B cell (primary cell): ENCODE results near the gene CDH12. TPM values are rescaled to one million over a fixed set of nuclear protein-coding genes. Genes with fewer than 3 reads are reported as not detected.

Source experiments
- ATAC-seq: fragments of 200-7000 bp; cut with Tn5 transposase; one replicate; pipeline ENCODE4 v1.10.0; 2021; ENCODE audit warnings: low read depth, mild to moderate bottlenecking, moderate number of reproducible peaks, moderate library complexity
- CTCF ChIA-PET: fragments of 350-600 bp; sonication (Branson Sonifier 250); formaldehyde crosslinking; loops from one replicate; lab custom pipeline; 2021; ENCODE audit warnings: antibody characterized with exemption, inconsistent platforms; lab: Charles Lee
- POLR2A ChIA-PET: fragments of 350-600 bp; sonication (Branson Sonifier 250); formaldehyde crosslinking; loops from one replicate; lab custom pipeline; 2021; ENCODE audit warnings: antibody characterized with exemption; lab: Charles Lee
- DNase-seq: peaks from one replicate; pipeline ENCODE4 v3.0.0; 2013
- H2AFZ ChIP-seq: 2 replicates; pipeline ENCODE4 v1.6.1; 2012; ENCODE audit warnings: mild to moderate bottlenecking, low read depth, low read length; ENCODE audit not compliant: insufficient read depth, poor library complexity, severe bottlenecking
- H3K27ac ChIP-seq, 2 donors: 1 replicate in 1 of 2; 2 replicates in 1 of 2; pipeline ENCODE4 v1.5.1; 2012 to 2013; ENCODE audit warnings: low read length in 2 of 2, mild to moderate bottlenecking in 2 of 2, moderate library complexity in 1 of 2
- H3K27me3 ChIP-seq, 4 experiments: fragments of 200-600 bp in 1 of 4; sonication (generic) in 1 of 4; replicated peaks in 1 of 4; 1 replicate in 2 of 4; 2 replicates in 2 of 4; pipeline versions ENCODE4 v1.6.1 to v1.7.0; 2013 to 2016; ENCODE audit warnings: low read length in 3 of 4, mild to moderate bottlenecking in 2 of 4, mixed read lengths in 1 of 4, moderate library complexity in 1 of 4; ENCODE audit not compliant: insufficient read depth in 4 of 4, control insufficient read depth in 3 of 4; ENCODE audit errors: control extremely low read depth in 1 of 4
- H3K36me3 ChIP-seq, 2 experiments: replicated peaks in 1 of 2; 1 replicate in 1 of 2; 2 replicates in 1 of 2; pipeline versions ENCODE4 v1.6.1 to v1.7.1; 2013; ENCODE audit warnings: low read length in 1 of 2; ENCODE audit not compliant: insufficient read depth in 2 of 2, control insufficient read depth in 1 of 2; ENCODE audit errors: control extremely low read depth in 1 of 2, extremely low read depth in 1 of 2
- H3K4me1 ChIP-seq, 2 donors: fragments of 200-600 bp in 1 of 2; sonication (generic) in 1 of 2; 1 replicate in 1 of 2; 2 replicates in 1 of 2; pipeline versions ENCODE4 v1.5.1 to v1.6.1; 2013 to 2017; ENCODE audit warnings: low read length in 2 of 2; ENCODE audit not compliant: control insufficient read depth in 2 of 2, insufficient read depth in 2 of 2
- H3K4me2 ChIP-seq: replicated peaks from 2 replicates; pipeline ENCODE3; 2012; ENCODE audit warnings: mild to moderate bottlenecking, low read depth, low read length; ENCODE audit not compliant: poor library complexity, severe bottlenecking
- H3K4me3 ChIP-seq, 5 experiments: fragments of 200-600 bp in 1 of 5; sonication (generic) in 1 of 5; 1 replicate in 3 of 5; 2 replicates in 2 of 5; pipeline versions ENCODE4 v1.5.1 to v1.7.0; 2011 to 2016; ENCODE audit warnings: low read length in 4 of 5, mild to moderate bottlenecking in 4 of 5, low read depth in 2 of 5, control low read depth in 1 of 5, moderate library complexity in 1 of 5; ENCODE audit not compliant: insufficient read depth in 1 of 5; ENCODE audit errors: control extremely low read depth in 1 of 5, extremely low read depth in 1 of 5
- H3K79me2 ChIP-seq: fragments of 200-600 bp; sonication (generic); one replicate; pipeline ENCODE4 v1.6.0; 2016; ENCODE audit warnings: low read length; ENCODE audit not compliant: control insufficient read depth, insufficient read depth
- H3K9ac ChIP-seq: fragments of 200-600 bp; sonication (generic); 2 replicates; pipeline ENCODE4 v1.6.1; 2017; ENCODE audit warnings: mild to moderate bottlenecking, low read length, moderate library complexity
- H3K9me3 ChIP-seq, 3 donors: one replicate each; pipeline versions ENCODE4 v1.6.1 to v1.7.1; 2013; ENCODE audit warnings: low read length in 2 of 3; ENCODE audit not compliant: control insufficient read depth in 2 of 3, insufficient read depth in 1 of 3; ENCODE audit errors: control extremely low read depth in 1 of 3
- H4K20me1 ChIP-seq: 2 replicates; pipeline ENCODE4 v1.6.0; 2012; ENCODE audit warnings: mild to moderate bottlenecking, low read length; ENCODE audit not compliant: insufficient read depth, control insufficient read depth, poor library complexity, severe bottlenecking
- H3K27ac Mint-ChIP-seq: one replicate; pipeline ENCODE4 v1.8.0; 2021; ENCODE audit warnings: mixed read lengths
- H3K27me3 Mint-ChIP-seq: one replicate; pipeline ENCODE4 v1.8.0; 2021; ENCODE audit warnings: mixed read lengths
- H3K4me1 Mint-ChIP-seq: one replicate; pipeline ENCODE4 v1.8.0; 2021; ENCODE audit warnings: mixed read lengths
- H3K4me3 Mint-ChIP-seq: one replicate; pipeline ENCODE4 v1.8.0; 2021; ENCODE audit warnings: mixed read lengths
- H3K9me3 Mint-ChIP-seq: one replicate; pipeline ENCODE4 v1.8.0; 2022; ENCODE audit warnings: mixed read lengths; ENCODE audit not compliant: insufficient read depth
- CTCF ChIP-seq: fragments of 200-600 bp; IDR thresholded peaks from one replicate; pipeline ENCODE4 v1.8.0; 2022; ENCODE audit warnings: antibody characterized with exemption, mild to moderate bottlenecking
- EZH2 ChIP-seq: IDR thresholded peaks from 2 replicates; pipeline ENCODE4 v1.6.1; 2012; ENCODE audit warnings: borderline replicate concordance, low read depth, mild to moderate bottlenecking, moderate library complexity, low read length; ENCODE audit not compliant: insufficient read depth, poor library complexity, severe bottlenecking
- WGBS: methylation state at CpG from one replicate; pipeline ENCODE4 v1.1.5; 2013; ENCODE audit warnings: missing lambda C conversion rate; ENCODE audit not compliant: insufficient coverage; 5-methylcytosine and 5-hydroxymethylcytosine counted together
- intact Hi-C: fragments of 100-400 bp; cut with micrococcal nuclease; formaldehyde crosslinking; loops from one replicate; pipeline ENCODE4 v1.10.0; 2022
- polyA plus RNA-seq: library from polyadenylated mRNA; depleted of rRNA; stranded (reverse); fragments of >200 nt; gene quantifications from 2 replicates; pipeline ENCODE4 v1.2.3, GENCODE V29; 2012
- total RNA-seq, 2 donors: library from RNA; stranded (reverse); fragments of 120-200 nt in 1 of 2; gene quantifications; 1 replicate in 1 of 2; 2 replicates in 1 of 2; pipeline versions ENCODE4 v1.2.3 to v1.2.4, GENCODE V29; 2013 to 2022

Gene CDH12
- total and polyA plus RNA-seq, 2 donors (not counting 1 experiment from before 2014, with no cell fraction given) = not detected

GRCh38 chr5:22793463-22793862 lies 59.7 kb downstream of the CDH12 start:
- TF ChIP-seq CTCF = no peak
- no peak for TF ChIP-seq EZH2
- Histone ChIP-seq H3K36me3 (no peaks in the 10 kb centered on the region), H3K4me1 (no peaks in the 10 kb centered on the region), H3K4me2 (no peak overlapping the region), H4K20me1 (no peaks in the 10 kb centered on the region), H3K4me3 (no peak overlapping the region), H3K9me3 (no peaks in the 10 kb centered on the region), H2AFZ (no peak overlapping the region), H3K79me2 (no peaks in the 10 kb centered on the region), H3K27me3 (no peaks in the 10 kb centered on the region), H3K9ac (no peak overlapping the region), H3K27ac (no peak overlapping the region)
- Mint-ChIP-seq H3K27me3 (no peaks in the 10 kb centered on the region), H3K27ac (no peak overlapping the region), H3K4me1 (no peaks in the 10 kb centered on the region), H3K9me3 (no peaks in the 10 kb centered on the region), H3K4me3 (no peak overlapping the region)
- no peak for ATAC-seq
- no CpG with 5 or more reads among the region's 2 CpGs for WGBS
- ChIA-PET POLR2A (no interaction called here), CTCF (no interaction called here)
- DNase-seq = no peak
- intact Hi-C loops = no loop called here

GRCh38 chr5:22787807-22788206 lies 65.3 kb downstream of the CDH12 start:
- POLR2A ChIA-PET = no interaction called here
- no peaks in the 10 kb centered on the region for H4K20me1 ChIP-seq
- H3K27me3 Mint-ChIP-seq = no peaks in the 10 kb centered on the region
- H3K4me3 ChIP-seq = no peak overlapping the region
- peaks cover 2% of the 10 kb centered on the region for H3K9me3 Mint-ChIP-seq
- no CpG with 5 or more reads among the region's 1 CpG for WGBS
- no peaks in the 10 kb centered on the region for H3K4me1 ChIP-seq
- no peak overlapping the region for H3K27ac Mint-ChIP-seq
- no peaks in the 10 kb centered on the region for H3K9me3 ChIP-seq
- intact Hi-C loops = no loop called here
- no peak overlapping the region for H2AFZ ChIP-seq
- CTCF ChIA-PET = no interaction called here
- DNase-seq = no peak
- TF ChIP-seq CTCF (no peak), EZH2 (no peak)
- H3K27me3 ChIP-seq = no peaks in the 10 kb centered on the region
- H3K4me1 Mint-ChIP-seq = no peaks in the 10 kb centered on the region
- H3K79me2 ChIP-seq = no peaks in the 10 kb centered on the region
- H3K4me3 Mint-ChIP-seq = no peak overlapping the region
- no peak for ATAC-seq
- H3K4me2 ChIP-seq = no peak overlapping the region
- H3K9ac ChIP-seq = no peak overlapping the region
- no peak overlapping the region for H3K27ac ChIP-seq
- H3K36me3 ChIP-seq = no peaks in the 10 kb centered on the region
